Activated T-helper 1 cell treated with anti-CD3 and anti-CD28 coated beads, Interleukin-2, amount 50 U/mL, for 16 hours (primary cell): ENCODE measurements around the gene RPTOR.
A peak's percentile ranks its signal among the peaks of the same experiment; 100 is the strongest.

Source experiments
- DNase-seq, 2 donors: peaks; one replicate each; pipeline ENCODE4 v3.0.0-alpha.2; 2020; ENCODE audit warnings: low read depth in 1 of 2, low spot score in 1 of 2

Gene RPTOR

DNA sequence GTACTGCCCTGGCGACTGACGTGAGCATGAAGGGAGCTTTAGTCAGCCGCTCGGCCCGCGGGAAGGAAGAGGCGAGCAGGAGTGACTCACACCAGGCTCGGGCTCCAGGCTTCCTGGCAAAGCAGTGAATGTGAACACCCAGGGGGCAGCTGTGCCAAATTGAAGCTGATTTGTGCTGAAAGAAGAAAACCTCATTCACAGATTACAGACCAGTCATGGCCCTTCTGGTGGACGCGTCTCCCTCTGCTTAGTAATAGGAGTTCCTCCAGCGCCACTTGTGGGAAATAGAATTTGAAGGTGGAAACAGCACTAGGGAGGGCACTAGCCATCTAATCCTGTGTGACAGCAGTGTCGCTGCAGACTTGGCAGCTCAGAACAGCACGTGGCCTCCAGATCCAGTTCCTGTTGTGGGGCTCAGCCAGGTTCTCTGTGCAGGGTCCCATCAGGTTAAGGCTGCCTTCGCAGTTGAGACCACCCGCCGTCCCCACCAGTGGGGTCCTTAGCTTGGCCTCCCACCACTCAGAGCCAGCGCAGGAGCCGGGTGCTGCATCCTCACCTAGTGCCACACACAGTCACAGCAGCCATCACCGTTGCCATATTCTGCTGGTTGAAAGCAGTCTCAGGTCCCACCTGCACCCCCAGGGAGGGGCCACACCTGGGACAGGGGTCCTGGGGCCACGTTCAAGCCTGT, 282.5 kb downstream of the RPTOR start:
- DNase-seq = no peak

DNA sequence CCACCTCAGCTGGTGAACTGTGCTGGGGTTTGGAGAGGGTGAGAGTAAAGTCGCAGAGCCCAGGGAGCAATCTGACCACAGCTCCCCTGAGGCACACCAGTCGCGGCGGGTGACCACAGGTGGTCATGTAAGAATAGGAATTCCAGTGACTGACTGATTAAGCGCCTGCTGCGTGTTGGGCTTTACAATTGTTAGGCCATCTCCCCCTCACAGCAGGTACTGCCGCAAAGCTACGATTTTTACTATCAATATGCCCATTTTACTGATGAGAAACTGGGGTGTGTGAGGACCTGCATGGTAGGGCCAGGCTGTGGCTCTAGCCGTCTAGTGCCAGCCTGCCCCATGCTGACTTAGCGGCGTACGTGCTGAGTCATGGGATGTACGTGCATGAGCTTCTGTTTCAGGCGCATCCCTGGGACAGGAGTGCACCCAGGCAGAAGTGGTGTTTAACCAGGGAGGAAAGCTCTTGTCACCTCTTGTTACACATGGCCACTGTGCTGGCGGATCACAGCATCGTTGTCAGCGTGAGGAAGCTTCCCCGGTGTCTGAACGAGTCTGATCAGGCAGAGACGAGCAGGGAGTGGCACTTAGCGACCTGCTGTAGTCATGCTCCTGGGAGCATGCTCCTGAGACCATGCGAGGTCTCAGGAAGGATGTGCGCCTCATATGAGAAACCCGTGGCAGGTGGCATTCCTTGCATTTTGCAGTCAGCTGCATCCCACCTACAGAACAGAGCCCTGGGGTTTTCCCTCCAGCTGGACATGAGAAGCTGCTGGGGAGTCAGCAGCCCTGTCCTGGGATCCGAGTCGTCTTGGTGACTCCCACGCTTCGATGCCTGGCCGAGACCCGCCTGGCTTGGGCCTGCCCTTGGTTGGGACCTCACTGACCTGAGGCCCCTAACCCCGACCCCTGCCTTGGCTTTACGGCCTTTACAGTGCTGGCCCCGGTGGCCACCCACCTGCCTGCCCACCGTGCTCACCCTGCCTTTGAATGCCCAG, 283.3 kb downstream of the RPTOR start:
- DNase-seq = no peak

DNA sequence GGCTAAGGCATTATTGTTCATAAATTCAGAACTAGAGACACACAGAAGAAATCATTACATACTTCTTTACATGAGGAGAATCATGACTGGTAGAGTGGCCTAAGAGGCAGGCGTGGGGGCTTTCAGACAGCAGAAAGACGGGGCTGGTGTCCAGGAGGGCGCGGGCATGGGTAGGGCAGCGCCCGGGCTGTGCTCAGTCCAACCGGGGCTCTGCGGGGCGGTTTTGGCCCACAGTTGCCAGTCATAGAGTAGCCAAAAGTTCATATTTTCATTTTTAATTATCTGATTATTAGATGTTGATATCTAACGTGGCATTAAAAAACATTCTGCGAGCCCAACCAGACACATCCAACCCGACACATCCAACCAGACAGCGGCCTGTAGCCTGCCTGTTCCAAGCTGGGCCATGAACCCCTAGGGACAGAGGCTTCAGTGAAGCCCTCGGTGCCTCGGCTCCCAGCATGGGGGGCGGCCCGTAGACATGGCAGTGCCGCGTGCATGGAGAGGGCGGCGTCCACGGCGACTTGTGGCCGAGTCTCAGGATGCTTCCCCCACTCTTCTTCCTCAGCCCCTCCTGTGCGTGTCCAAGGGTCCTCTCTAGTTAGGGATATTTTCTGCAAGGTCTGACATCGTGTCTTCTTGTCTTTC, 284.7 kb downstream of the RPTOR start:
- no peak for DNase-seq

DNA sequence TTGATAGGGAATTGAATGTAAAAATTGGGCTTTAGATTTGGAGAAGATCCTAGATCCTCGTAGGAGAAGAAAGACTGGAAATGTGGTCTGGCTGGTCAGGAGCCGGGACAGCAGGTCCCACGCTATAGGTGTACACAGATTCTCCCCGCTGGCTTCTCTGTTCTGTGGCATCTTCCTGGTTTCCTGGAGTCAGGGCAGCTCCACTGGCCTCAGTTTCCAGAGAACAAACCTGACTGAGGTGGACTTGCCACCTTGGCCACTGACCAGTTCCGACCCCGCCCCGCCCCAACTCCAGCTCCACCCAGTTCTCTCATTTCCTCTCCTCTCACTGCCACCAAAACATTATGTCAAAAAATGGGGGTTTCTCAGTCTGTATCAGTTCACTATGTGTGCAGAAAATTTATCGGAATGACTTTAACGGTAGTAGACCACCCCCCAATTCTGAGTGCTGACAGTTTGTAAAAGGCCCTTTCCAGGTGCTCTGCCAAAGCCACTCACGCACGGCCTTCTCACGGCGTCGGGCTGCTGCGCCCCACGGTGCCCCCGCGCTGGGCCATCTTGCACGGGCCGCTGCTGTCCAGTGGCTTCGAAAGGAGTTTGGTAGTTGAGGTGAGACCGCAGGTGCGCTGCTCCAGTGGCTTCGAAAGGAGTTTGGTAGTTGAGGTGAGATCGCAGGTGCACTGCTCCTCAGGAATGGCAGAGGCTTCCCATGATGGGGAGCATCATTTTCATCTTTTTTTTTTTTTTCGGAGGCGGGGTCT, 285.6 kb downstream of the RPTOR start:
- DNase-seq = no peak

DNA sequence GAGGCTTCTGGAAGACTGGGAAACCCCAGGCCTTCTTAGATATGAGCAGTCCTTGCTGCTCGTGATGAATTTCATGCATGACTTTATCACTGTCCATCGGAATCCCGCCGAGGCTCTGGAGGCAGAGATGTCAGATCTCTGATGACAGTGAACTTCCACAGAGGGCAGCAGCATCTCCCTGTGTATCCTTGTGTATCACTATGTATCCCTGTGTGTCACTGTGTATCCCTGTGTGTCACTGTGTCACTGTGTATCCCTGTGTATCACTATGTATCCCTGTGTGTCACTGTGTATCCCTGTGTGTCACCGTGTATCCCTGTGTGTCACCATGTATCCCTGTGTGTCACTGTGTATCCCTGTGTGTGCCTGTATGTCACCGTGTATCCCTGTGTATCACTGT, 286.9 kb downstream of the RPTOR start:
- DNase-seq = no peak

DNA sequence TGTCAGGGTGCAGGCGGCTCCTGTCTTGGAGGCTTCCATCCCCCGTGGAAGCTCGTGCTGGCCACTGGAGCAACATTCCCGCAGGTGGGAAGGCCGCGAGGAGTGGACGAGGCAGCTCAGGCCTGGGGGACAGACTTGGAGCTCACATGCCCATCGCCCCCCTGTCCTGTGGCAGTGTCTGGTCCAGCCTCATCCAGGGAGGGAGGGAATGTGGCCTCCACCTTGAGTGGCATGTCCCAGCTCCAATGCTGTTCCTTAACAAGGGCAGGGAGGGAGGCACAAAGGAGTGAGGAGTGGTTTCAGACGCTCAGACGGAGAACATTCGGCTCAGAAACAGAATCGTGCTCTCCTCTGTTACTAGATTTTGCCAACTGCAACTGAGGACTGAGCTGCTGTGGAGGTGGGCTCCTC, 287.6 kb downstream of the RPTOR start:
- DNase-seq = no peak

DNA sequence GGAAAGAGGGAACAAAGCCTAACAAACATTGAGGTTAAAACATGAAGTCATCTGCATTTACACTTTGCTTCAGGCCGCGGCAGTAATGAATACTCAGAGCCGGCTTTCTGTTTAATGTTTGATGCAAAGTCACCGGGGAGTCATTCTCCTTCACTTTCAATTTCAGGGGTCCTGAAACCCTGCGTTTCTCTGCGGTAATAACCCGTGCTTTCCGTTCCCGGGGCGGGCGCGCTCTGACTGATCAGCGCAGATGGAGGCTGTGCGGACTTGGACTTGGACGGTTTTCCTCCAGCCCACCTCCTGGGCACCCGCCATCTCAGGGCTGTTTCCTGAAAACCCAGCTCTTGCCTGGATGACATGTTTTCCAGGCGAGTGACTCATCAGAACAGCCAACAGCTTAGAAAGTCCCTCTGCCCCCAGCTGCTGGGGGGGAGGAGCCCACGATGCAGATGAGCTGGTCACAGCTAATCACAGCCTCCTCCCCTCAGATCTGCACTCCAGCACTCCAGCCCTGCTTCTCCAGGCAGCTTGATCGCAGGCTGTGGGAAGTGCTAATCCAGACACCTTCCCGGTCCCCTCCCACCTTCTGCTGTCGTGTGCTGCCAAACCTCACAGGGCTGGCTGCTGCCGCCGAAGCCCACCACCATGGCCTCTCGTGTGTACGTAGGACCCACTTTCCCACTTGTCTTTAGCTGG, 288.4 kb downstream of the RPTOR start:
- DNase-seq = peak; percentile 29 to 62

DNA sequence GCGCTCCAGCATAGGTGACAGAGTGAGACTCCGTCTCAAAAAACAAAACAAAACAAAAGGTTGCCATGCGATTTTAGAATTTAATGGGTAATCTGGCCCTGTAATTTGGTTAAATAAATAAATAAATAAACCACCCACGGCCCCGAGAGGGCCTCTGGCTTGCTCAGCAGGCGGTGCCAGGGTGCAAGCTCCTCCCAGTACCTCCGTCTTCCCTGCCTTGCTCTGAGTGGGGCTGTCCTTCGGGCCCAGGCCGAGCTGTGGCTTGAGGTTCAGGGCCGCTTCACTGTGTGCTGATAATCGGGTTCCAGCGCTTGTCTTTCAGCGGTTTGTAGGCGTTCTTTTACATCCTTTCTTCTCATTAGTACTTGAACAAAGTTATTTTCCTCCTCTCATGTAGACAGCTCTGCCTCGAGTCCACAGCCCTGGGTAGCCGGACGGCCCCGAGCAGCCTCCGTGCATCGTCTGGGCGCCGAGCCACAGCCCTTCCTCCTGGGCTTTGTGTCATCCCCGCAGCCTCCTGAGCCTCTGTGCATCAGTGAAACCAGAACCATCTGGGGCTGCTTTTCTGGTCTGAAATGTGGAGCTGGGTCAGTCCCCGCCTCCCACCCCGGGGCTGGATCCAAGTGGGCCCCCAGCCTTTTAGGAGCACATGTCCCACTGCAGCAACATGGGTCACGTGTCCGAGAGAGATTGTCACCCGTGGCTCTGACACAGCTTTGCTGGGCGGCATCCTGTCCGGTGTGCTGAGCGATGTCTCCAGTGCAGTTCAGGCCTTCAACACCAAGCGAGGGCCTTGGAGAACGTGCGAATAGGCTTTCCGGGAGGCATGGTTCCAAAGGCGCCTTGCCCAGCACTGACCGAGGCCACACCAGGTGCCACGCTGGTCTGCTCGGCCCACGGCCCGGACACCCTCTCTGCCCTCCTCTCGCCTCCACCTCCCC, 289.6 kb downstream of the RPTOR start:
- no peak for DNase-seq

DNA sequence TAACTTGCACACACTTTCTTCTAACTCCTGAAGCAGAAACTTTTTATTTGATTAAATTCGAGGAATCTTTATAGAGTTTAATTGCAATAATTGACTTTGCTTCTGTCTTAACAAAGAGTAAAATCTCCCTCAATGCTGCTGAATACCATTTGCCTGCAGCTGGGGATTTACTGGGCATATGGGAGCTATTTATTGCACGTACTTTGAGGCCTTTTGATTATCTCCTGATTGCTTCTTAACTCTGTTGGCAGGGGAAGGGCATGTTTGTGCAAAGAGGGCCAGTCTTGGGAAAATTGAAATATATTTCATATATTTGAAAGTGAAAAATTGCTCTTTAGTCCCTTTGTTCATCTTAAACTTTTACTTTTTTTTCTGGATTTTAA, 290.2 kb downstream of the RPTOR start:
- no peak for DNase-seq

DNA sequence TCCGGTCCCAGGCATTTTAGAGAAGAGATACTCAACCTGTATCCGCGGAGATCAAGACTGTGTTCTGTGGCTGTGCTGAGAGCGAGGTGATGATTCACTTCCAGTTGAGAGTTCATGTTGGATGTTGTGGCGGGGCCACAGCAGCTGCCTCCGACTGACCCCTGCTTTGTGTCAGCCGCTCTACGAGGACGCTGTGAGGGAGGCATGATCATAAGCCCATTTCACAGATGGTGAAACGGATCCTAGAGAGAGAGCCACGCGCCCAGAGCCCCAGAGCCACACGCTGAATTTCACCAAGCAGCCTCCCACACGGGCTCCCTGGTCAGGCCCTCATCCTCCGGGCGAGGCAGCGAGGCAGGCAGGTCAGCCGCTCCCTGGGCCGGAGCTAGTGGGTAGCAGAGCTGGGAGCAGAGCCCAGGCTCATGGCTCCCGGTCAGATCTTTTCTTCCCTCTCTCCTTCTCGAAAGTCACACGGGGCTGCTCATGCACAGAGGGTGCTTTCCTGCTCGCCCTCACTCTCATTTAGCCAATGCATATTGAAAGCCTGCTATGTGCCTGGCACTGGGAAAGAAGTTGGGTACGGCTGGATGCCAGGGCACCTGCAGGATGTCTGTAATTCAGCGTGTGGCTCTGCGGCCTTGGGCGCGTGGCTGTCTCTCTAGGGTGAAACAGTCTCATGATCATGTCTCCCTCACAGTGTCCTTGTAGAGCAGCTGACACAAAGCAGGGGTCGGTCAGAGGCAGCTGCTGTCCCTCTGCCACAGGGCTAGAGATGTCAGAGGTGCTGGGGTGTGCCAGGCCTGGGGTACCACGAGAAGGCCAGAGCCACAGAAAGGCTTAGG, 291.4 kb downstream of the RPTOR start:
- DNase-seq = no peak

DNA sequence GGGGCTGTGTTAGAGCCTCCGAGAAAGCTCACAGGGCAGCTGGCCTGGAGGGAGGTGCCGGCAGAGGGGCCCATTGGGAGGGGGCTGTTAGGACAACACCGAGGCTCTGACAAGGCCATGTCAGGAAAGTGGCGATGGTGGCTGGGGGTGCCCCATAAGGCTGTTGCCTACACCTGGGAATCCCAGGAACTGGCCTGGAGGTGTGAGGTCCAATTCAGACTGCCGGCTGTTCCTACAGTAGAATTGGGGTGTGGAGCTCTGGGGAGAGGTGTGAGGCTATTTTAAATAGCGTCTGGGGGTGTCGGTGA, 292.0 kb downstream of the RPTOR start:
- no peak for DNase-seq

DNA sequence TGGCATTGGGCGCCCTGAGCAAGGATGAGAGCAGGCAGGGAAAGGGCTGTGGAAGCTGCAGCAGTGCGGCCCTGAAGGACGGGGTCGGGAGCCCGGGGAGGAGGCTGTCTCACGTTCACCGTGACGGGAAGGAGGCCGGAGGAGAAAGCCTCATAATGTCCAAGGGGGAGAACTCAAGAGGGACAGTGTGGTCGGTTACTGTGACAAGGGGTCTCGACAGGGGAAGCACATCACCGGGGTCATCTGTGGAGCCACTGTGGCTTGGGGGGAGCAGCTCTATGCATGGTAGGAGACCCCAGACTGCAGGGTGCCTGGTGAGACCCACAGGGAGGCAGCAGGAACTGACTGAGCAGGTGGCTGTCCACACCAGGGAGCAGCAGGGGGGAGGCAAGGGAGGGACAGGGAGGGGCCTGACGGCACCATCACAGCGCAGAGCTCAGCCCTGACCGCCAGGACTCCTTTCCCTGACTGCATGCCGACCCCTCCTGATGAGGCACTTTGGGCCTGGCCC, 292.4 kb downstream of the RPTOR start:
- DNase-seq = no peak

DNA sequence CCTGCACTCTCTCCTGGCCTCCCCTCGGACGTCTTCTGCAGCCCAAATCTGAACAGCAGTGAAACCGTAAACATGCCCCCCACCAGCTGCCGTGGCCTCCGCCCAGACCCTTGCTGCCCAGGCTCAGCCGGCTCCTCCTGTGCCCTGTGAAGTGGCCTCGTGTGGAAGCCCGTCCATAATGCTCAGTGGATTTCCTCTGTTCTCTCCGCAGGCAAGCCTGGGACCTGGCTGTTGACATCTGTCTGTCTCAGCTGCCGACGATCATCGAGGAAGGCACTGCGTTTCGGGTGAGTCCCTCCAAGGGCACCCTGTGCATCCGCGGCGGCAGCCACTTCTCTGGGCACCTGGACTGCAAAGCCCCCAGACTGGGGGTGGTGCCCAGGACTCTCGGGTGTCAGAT, 293.1 kb downstream of the RPTOR start:
- no peak for DNase-seq

DNA sequence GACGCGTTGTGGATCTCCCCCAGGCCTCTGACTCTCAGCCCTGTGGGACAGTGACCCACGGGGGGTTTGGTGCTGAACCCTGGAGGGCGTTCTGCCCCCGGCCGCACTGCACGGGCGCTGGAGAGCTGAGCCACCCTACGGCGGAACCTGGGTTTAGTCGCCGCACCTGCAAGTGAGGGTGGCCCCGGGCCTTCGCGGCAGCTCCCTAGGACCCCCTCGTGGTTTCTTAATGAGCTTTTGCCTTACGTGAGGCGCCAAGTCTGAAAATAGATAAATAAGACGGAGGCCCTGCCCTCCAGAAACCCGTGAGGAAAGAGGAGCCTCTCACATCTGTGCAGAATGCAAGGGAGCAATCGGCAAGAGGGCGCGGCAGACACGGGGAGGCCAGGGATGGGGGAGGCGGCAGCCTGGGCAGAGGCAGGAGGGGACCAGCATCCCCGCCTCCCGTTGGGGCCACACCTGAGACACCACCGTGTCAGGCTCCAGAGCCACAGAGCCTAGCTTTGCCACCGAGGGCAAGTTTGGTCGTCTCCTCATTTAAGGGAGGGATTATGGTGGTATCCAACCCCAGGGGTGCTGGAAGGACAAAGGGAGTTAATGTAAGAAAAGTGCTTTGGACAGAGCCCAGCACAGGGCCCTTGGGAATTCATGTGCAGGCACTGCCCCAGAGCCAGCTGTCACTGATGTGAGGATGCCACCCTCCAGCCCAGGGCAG, 293.8 kb downstream of the RPTOR start:
- no peak for DNase-seq

DNA sequence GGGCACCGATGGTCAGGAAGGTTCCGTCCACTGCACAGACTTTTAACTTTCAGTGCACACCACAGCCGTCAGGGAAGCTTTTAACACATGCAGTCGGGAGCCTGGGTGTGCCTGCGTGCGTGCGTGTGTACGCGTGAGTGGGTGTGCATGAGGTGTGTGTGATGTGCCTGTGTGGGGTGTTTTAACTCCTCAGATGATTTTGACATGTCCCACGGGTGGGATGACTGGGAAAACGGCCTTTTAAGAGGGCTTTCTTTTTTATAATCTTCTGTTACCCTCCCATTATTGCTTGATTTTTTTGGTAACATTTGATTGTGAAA, 294.3 kb downstream of the RPTOR start:
- no peak for DNase-seq

DNA sequence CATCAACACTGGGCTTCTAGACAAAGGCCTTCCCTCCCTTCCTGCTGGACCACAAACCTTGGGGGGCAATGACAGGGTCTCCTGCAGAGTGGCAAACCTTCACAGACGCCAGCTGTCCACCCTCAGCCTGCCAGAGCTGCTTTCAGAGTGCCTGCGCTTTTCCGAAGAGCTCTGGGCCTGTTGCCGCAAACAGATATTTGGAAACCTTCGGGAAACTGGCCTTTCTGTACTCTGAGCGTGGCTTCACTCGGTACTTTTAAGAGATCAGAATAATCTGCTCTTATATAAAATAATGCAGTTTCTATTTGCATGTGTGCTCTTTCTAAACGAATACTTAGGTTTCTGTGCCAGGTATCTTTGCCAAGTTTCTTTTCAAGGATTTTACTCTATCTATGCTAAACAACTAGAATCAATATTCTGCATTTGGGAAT, 294.9 kb downstream of the RPTOR start:
- no peak for DNase-seq

DNA sequence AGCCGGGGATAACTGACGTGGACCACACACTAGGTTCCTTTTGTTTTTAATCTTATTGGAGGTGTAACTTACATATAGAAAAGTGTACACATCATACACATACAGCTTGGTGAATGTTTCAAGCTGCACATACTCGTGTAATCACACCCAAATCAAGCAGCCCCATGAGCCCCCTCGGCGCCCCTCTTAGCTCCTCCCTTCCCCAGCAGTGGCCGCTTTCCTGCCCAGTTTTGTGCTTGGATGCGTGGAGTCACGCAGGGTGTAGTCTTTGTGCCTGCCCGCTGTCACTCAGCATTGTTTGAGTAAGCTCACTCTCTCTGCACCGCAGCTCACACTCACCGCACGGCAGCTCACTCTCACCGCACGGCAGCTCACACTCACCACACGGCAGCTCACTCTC, 295.3 kb downstream of the RPTOR start:
- DNase-seq = no peak

DNA sequence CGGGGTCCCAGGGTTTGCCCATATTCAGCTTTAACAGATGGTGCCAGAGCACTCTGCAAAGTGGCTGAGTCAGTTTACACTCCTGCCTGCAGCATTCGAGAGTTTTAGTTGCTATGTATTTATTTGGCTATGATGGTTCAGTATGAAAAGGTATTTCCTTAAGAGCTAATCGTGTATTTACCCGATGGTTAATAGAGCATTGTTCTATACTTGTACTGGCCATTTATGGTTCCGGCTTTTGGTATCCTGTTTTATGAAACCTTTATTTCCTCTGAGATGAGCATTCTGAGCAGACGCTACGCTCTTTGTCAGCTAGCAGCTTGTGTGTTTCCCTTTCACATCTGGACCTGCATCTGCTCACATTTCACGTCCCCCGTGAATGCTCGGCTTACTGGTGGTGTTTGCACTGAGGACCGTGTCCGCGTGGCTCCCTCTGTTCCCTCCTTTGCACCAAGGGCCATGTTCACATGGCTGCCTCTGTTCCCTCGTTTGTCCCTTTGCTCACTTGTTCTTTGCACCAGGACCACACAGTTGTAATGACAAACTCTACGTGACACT, 297.9 kb downstream of the RPTOR start:
- no peak for DNase-seq
